Measurements from ENCODE around the gene POLR2L.

Gene POLR2L

GRCh38 chr11:826836-827145 is 15.5 kb downstream of the POLR2L start:
- no peak for DNase-seq (ENCODE audit: low read depth)

- no peak for DNase-seq (ENCODE audit: low read depth)
These were observed 16.1 kb downstream of the POLR2L start for GRCh38 chr11:826227-826621.

GRCh38 chr11:825366-826226 is 16.7 kb downstream of the POLR2L start:
- no peak for DNase-seq (ENCODE audit: low read depth)

GRCh38 chr11:824942-825341 is 17.4 kb downstream of the POLR2L start:
- DNase-seq (ENCODE audit: low read depth), result no peak

GRCh38 chr11:824292-824880 is 17.9 kb downstream of the POLR2L start:
- DNase-seq (ENCODE audit: low read depth), result no peak

GRCh38 chr11:823441-824291 is 18.7 kb downstream of the POLR2L start:
- DNase-seq (ENCODE audit: low read depth), result no peak

GRCh38 chr11:821512-822371 is 20.6 kb downstream of the POLR2L start:
- no peak for DNase-seq (ENCODE audit: low read depth)

GRCh38 chr11:820655-821511 is 21.4 kb downstream of the POLR2L start:
- DNase-seq (ENCODE audit: low read depth), result no peak

- no peak for DNase-seq (ENCODE audit: low read depth)
These were observed 22.2 kb downstream of the POLR2L start for GRCh38 chr11:819943-820649.

- peak; percentile 65 for DNase-seq (ENCODE audit: low read depth)
These were observed 23.0 kb downstream of the POLR2L start for GRCh38 chr11:819129-819931.

- DNase-seq (ENCODE audit: low read depth), result no peak
These were observed 23.8 kb downstream of the POLR2L start, which contains the start of gene PNPLA2 for GRCh38 chr11:818396-819128. Gene PNPLA2, plus strand, starts transcription at chr11:818914. Its CDS starts 805 bp downstream, at chr11:819719.

GRCh38 chr11:816433-816779 is 25.9 kb downstream of the POLR2L start:
- DNase-seq (ENCODE audit: low read depth), result no peak

GRCh38 chr11:815675-816432 is 26.5 kb downstream of the POLR2L start:
- no peak for DNase-seq (ENCODE audit: low read depth)

- DNase-seq (ENCODE audit: low read depth), result no peak
These were observed 28.8 kb downstream of the POLR2L start for GRCh38 chr11:813456-814096.

- no peak for DNase-seq (ENCODE audit: low read depth)
These were observed 29.3 kb downstream of the POLR2L start for GRCh38 chr11:813072-813455.

GRCh38 chr11:812390-812789 is 29.9 kb downstream of the POLR2L start:
- DNase-seq (ENCODE audit: low read depth), result no peak

GRCh38 chr11:811446-812245 is 30.7 kb downstream of the POLR2L start:
- DNase-seq (ENCODE audit: low read depth), result no peak

Data from stromal cell of bone marrow (primary cell).